CD4-positive, alpha-beta T cell treated with Interleukin-12 subunit alpha and Interleukin-12 subunit beta, for 1 hour (primary cell): ENCODE results near the gene ITCH.

Experiments used
- DNase-seq: peaks from one replicate; pipeline ENCODE4 v3.0.0-alpha.2; 2020

ITCH gene

DNA sequence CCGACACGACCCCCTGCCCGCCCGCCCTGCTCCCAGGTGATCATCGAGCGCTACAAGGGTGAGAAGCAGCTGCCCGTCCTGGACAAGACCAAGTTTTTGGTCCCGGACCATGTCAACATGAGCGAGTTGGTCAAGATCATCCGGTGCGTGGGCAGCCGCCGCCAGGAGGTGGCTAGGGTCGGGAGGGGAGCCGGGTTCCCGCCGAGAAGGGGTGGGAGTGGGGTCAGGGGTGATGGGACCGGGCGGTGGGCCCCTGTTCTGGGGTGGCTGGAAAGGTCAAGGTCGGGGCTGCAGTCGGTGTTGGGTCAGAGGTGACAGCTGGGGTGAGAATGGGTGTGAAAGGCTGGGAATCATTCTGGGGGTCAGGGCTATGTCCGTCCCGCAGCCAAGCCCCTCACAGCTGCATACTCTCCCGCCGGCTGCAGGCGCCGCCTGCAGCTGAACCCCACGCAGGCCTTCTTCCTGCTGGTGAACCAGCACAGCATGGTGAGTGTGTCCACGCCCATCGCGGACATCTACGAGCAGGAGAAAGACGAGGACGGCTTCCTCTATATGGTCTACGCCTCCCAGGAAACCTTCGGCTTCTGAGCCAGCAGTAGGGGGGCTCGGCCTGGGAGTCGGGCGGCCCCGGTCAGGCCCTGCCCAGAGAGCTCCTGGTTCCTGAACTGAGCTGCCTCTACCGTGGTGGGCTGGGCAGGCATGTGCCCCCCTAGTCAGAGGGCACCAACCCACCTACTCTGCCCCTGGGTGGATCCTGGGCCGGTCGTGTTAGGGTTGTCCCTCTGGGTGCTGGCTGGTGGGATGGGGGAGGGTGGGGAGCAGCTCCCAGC, 196.5 kb downstream of the ITCH start:
- no peak for DNase-seq

DNA sequence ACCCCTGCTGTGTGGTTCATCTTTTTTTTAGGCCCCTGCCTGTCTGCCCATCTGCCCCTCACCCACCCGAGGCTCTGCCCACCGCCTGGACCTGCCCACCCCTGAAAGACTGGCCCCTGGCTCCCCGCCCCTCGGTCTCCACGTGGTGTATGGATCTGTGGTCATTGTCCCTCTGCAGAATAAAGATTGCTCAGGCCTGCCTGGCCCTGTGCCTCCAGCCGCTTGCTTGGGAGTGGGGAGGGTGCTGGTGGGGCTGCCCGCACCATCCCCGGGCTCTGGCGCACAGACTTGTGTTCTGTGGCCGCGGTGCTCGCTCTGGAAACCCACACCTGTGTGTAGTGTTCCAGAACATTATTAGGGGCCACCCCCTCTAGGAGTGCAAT, 197.1 kb downstream of the ITCH start:
- no peak for DNase-seq

GRCh38 chr20:34560614-34561013, 197.5 kb downstream of the ITCH start:
- no peak for DNase-seq
